ENCODE data around the gene GLRX.

The GLRX gene

DNA sequence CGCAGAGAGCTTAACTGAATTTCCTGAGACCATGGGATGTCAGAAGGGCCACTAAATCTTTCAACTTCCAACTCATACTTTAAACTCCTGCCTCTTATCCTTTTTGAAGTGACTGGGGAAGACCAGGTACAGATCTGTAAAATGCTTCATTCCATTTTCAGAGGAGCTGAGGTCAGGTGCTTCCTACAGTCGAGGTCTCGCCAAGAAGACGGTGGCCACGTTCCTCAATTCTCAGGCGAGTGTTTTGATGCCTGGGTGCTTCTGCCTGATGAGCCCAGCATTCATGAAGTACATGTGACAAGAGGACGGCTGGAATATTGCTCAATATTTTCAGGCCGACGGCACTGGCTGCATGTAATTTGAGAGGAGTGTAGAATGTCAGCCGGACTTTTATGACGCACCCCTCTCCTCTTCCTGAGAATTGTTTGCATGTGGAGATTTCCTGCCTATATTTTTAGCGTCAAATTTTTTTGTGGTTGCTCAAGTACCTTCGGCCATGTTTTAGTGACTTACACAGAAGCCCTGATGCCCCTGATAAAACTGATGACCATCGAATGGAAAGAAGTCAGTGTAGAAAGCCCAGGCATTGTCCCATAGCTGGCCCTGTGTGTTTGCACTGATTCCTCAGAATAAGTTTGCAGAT is 38.8 kb upstream of the GLRX start:
- no peaks in the 10 kb centered on the region for H3K36me3 ChIP-seq
- TF ChIP-seq, protein P1, sequence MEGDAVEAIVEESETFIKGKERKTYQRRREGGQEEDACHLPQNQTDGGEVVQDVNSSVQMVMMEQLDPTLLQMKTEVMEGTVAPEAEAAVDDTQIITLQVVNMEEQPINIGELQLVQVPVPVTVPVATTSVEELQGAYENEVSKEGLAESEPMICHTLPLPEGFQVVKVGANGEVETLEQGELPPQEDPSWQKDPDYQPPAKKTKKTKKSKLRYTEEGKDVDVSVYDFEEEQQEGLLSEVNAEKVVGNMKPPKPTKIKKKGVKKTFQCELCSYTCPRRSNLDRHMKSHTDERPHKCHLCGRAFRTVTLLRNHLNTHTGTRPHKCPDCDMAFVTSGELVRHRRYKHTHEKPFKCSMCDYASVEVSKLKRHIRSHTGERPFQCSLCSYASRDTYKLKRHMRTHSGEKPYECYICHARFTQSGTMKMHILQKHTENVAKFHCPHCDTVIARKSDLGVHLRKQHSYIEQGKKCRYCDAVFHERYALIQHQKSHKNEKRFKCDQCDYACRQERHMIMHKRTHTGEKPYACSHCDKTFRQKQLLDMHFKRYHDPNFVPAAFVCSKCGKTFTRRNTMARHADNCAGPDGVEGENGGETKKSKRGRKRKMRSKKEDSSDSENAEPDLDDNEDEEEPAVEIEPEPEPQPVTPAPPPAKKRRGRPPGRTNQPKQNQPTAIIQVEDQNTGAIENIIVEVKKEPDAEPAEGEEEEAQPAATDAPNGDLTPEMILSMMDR (IDR thresholded peaks at IDR 0.05; ENCODE audit: low read depth, low read length) = no peak
- DNase-seq = no peak
- H3K4me3 ChIP-seq (ENCODE audit: low read depth, low read length) = no peak overlapping the region
- no peaks in the 10 kb centered on the region for H3K9me3 ChIP-seq (ENCODE audit: severe bottlenecking)
- no peak overlapping the region for H3K27ac ChIP-seq
- H3K27me3 ChIP-seq (ENCODE audit: insufficient read depth, low read depth, severe bottlenecking) = no peaks in the 10 kb centered on the region

DNA sequence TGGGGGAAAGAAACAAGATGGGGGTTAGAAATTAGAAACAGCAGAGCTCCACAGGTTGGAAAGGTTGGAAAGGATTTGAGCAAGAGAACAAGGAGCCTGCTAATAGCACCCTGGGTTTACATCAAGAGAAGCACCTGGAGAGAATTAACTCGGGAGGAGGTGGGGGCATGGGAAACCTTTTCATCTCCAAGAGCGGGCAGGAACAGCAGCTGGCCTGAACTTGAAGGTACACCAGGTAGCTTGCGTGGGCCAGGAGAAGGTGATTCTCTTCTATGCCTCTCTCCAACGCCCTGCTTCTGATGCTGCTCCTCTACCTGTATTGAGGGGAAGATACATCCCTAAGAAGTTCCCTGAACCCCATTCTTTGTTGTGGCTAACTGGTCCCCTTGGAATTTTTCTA is 37.1 kb upstream of the GLRX start:
- DNase-seq = no peak
- no peak overlapping the region for H3K4me3 ChIP-seq (ENCODE audit: low read depth, low read length)

DNA sequence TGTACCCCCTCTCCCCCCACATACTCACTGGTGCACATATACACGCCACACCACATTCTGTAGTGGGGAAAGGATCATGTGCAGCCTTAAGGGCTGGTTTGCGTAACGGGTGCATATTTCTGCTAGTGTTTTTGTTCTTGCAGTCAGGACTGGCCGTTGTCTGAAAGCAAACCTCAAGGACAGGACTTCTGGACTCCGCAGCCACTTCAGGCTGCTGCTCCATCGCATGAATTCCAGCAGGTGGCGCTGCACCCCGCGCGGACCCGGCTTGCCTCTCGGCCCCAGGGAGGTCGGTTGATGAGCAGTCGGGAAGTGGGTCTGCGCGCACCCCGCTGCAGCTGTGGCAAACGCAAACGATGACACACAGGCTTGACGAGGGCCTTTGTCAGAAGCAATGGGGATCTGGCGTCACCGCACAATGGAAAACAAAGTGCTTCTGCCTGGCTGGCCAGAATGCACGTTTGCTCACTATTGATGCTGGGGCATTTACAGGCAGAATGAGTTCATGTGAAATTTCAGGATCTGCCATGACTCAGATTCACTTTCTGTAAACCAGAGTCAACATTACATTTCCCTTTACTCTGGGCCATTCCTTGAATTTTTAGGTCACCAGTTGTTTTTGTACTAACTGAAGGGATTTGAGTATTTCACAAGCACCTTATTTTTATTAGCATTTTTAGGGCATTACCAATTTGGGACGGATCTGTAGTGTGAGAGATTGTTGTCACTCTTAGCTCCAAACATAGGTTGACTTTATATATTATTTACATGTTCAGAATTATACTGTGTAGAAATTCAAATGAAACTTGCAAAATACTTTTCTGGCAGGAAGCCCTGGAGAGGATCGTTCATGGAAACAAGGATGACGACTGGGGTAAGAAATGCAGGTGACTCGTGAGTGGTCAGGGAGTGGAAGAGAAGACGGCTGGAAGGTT is 36.4 kb upstream of the GLRX start:
- TF ChIP-seq, protein P1 (IDR thresholded peaks at IDR 0.05; ENCODE audit: low read depth, low read length) = peak; percentile 94
- Histone ChIP-seq H3K9me3 (ENCODE audit: severe bottlenecking) (no peaks in the 10 kb centered on the region), H3K36me3 (no peaks in the 10 kb centered on the region), H3K27me3 (ENCODE audit: insufficient read depth, low read depth, severe bottlenecking) (no peaks in the 10 kb centered on the region), H3K27ac (no peak overlapping the region), H3K4me3 (ENCODE audit: low read depth, low read length) (peak overlapping the region; percentile 1; the same call in 1 of the 2 replicates)
- DNase-seq = peak; percentile 84

More for the DNA sequence above, 37.1 kb upstream of the GLRX start:
- no peaks in the 10 kb centered on the region for H3K36me3 ChIP-seq
- TF ChIP-seq, protein P1 (IDR thresholded peaks at IDR 0.05; ENCODE audit: low read depth, low read length) = no peak
- no peaks in the 10 kb centered on the region for H3K27me3 ChIP-seq (ENCODE audit: insufficient read depth, low read depth, severe bottlenecking)
- no peaks in the 10 kb centered on the region for H3K9me3 ChIP-seq (ENCODE audit: severe bottlenecking)
- no peak overlapping the region for H3K27ac ChIP-seq

DNA sequence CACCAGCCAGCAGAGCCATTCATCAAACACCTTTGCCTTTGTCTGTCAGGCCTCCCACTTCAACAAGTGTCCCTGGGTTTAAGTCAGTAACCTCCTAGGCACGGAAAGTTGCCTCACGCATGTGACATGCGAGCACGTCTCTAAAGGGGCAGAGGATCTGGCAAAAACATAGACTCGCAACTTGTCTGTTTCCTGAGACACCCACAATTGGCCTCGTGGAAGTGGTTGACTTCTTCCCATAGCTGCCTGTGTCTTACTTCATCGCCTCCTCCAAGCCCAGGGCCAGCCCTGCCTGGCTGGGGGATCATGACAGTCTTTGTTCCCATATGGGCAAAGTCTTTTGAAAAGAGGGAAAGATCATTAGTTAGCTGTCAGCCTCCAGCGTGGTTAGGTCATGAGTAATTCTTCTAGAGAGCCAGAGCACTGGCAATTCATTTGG is 35.5 kb upstream of the GLRX start:
- TF ChIP-seq, protein P1 (IDR thresholded peaks at IDR 0.05; ENCODE audit: low read depth, low read length) = no peak
- Histone ChIP-seq H3K4me3 (ENCODE audit: low read depth, low read length) (no peak overlapping the region), H3K27ac (no peak overlapping the region), H3K27me3 (ENCODE audit: insufficient read depth, low read depth, severe bottlenecking) (no peaks in the 10 kb centered on the region), H3K36me3 (no peaks in the 10 kb centered on the region), H3K9me3 (ENCODE audit: severe bottlenecking) (no peaks in the 10 kb centered on the region)
- DNase-seq = no peak

DNA sequence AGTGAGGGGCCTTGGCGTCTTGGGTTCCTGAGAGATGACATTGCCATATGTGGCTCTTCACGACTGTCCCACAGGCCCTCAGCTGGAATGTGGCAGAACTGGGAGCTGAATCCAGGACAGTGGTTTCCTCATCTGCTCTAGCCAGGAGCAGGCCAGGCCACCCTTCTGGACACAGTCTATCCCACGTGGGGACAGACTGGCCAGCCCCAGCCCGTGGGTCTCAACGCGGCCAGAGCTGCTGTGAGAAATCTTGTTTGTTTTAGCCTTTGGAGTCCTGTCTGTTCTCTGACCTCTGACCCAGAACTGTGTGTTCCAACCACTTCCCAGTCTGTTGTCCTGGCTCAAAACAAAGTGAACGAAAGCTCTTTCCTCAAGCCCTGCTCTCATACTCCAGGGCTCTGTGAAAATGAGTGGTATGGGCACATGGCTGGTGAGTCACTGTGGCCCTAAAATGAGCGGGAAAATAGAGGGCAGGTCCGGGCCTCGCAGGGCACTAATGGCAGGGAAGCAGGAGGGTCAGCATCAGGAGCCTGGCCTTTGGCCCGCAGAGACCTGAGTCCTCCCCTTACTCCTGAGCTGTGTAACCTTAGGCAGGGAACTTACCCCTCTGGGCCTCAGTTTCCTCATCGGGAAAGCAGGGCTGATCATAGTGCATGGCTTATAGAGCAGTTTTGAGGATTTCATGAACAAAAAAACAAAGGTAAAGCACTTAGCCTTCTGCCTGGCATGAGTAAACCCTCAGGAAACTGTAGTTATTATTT is 34.8 kb upstream of the GLRX start:
- no peaks in the 10 kb centered on the region for H3K27me3 ChIP-seq (ENCODE audit: insufficient read depth, low read depth, severe bottlenecking)
- no peak overlapping the region for H3K27ac ChIP-seq
- TF ChIP-seq, protein P1 (IDR thresholded peaks at IDR 0.05; ENCODE audit: low read depth, low read length) = no peak
- H3K36me3 ChIP-seq = no peaks in the 10 kb centered on the region
- no peak overlapping the region for H3K4me3 ChIP-seq (ENCODE audit: low read depth, low read length)
- DNase-seq = no peak
- no peaks in the 10 kb centered on the region for H3K9me3 ChIP-seq (ENCODE audit: severe bottlenecking)
